Tibial nerve (tissue), 4 donors: ENCODE measurements around the gene SLC2A4RG. TPM values are rescaled to one million over a fixed set of nuclear protein-coding genes. Genes with fewer than 3 reads are reported as not detected.

Experiments
- DNase-seq, 2 donors: peaks; one replicate each; pipeline ENCODE4 v3.0.0-alpha.2; 2019; ENCODE audit warnings: low spot score in 2 of 2
- H3K27ac ChIP-seq, 4 donors: fragments of 200-600 bp; sonication (generic) in 3 of 4; one replicate each; pipeline ENCODE4 v1.5.1; 2017 to 2019; ENCODE audit warnings: mild to moderate bottlenecking in 1 of 4
- H3K27me3 ChIP-seq, 2 donors: fragments of 200-600 bp; sonication (generic) in 1 of 2; one replicate each; pipeline versions ENCODE4 v1.5.1 to v1.6.0; 2017 to 2019
- H3K36me3 ChIP-seq, 3 donors: fragments of 200-600 bp; sonication (generic); one replicate each; pipeline ENCODE4 v1.5.1; 2018 to 2019
- H3K4me1 ChIP-seq, 4 donors: fragments of 200-600 bp; sonication (generic) in 3 of 4; one replicate each; pipeline ENCODE4 v1.5.1; 2017 to 2019
- H3K4me3 ChIP-seq, 4 donors: fragments of 200-600 bp; sonication (generic) in 3 of 4; one replicate each; pipeline ENCODE4 v1.5.1; 2017 to 2019; ENCODE audit warnings: mild to moderate bottlenecking in 1 of 4, moderate library complexity in 1 of 4
- H3K9me3 ChIP-seq, 4 donors: fragments of 200-600 bp; sonication (generic) in 3 of 4; one replicate each; pipeline ENCODE4 v1.5.1; 2017 to 2019
- CTCF ChIP-seq, 5 experiments: fragments of 200-600 bp in 3 of 5; fragments of 450-650 bp in 2 of 5; sonication (generic) in 3 of 5; IDR thresholded peaks; one replicate each; pipeline ENCODE4 v1.5.1; 2016 to 2019; ENCODE audit warnings: antibody characterized with exemption in 5 of 5, mild to moderate bottlenecking in 3 of 5, moderate library complexity in 2 of 5
- EP300 ChIP-seq, 2 donors: sonication (generic); formaldehyde crosslinking; IDR thresholded peaks; one replicate each; pipeline ENCODE4 v1.6.1; 2017; ENCODE audit warnings: antibody characterized with exemption in 2 of 2, mild to moderate bottlenecking in 1 of 2
- POLR2A ChIP-seq, 2 donors: fragments of 450-650 bp; IDR thresholded peaks; one replicate each; pipeline ENCODE4 v1.6.1; 2017; ENCODE audit warnings: antibody characterized with exemption in 2 of 2, mild to moderate bottlenecking in 2 of 2, moderate library complexity in 2 of 2
- WGBS, 2 donors: methylation state at CpG; one replicate each; pipeline ENCODE4 v1.1.5; 2018; 5-methylcytosine and 5-hydroxymethylcytosine counted together
- total RNA-seq, 4 donors: library from RNA; depleted of rRNA; stranded (reverse); fragments of >200 nt; gene quantifications; one replicate each; pipeline ENCODE4 v1.1.0, GENCODE V29; 2016

SLC2A4RG gene
- total RNA-seq, 4 donors from 2014 or later: 71.5 to 126 (median 72.5) TPM

- Histone ChIP-seq H3K9me3 (no peaks in the 10 kb centered on the region), H3K4me1 (peaks cover 0 to 26% (median 1%) of the 10 kb centered on the region in 4 donors), H3K27me3 (no peaks in the 10 kb centered on the region), H3K27ac (no peak overlapping the region), H3K36me3 (peaks cover 0 to 54% (median 4%) of the 10 kb centered on the region in 3 donors), H3K4me3 (no peak overlapping the region)
- no peak for DNase-seq
- 92 to 94% methylated on average over 24 to 46 of the region's 47 CpGs for WGBS, 2 donors
- TF ChIP-seq CTCF (IDR thresholded peaks at IDR 0.05) (no peak), EP300 (IDR thresholded peaks at IDR 0.05) (no peak), POLR2A (IDR thresholded peaks at IDR 0.05) (no peak)
Observed at GRCh38 chr20:63746751-63747315, 7.3 kb downstream of the SLC2A4RG start.

GRCh38 chr20:63747622-63748069 lies 8.1 kb downstream of the SLC2A4RG start:
- TF ChIP-seq EP300 (IDR thresholded peaks at IDR 0.05): no peak
- TF ChIP-seq POLR2A (IDR thresholded peaks at IDR 0.05): no peak
- no peak for TF ChIP-seq CTCF (IDR thresholded peaks at IDR 0.05)
- H3K27ac ChIP-seq: no peak overlapping the region
- DNase-seq: no peak
- no peaks in the 10 kb centered on the region for H3K27me3 ChIP-seq
- peaks cover 0 to 52% (median under 1%) of the 10 kb centered on the region in 3 donors for H3K36me3 ChIP-seq
- H3K4me3 ChIP-seq: no peak overlapping the region
- no peaks in the 10 kb centered on the region for H3K9me3 ChIP-seq
- peaks cover 0 to 18% (median 0%) of the 10 kb centered on the region in 4 donors for H3K4me1 ChIP-seq
- 71 to 77% methylated on average over 10 to 12 of the region's 13 CpGs for WGBS, 2 donors

DNA sequence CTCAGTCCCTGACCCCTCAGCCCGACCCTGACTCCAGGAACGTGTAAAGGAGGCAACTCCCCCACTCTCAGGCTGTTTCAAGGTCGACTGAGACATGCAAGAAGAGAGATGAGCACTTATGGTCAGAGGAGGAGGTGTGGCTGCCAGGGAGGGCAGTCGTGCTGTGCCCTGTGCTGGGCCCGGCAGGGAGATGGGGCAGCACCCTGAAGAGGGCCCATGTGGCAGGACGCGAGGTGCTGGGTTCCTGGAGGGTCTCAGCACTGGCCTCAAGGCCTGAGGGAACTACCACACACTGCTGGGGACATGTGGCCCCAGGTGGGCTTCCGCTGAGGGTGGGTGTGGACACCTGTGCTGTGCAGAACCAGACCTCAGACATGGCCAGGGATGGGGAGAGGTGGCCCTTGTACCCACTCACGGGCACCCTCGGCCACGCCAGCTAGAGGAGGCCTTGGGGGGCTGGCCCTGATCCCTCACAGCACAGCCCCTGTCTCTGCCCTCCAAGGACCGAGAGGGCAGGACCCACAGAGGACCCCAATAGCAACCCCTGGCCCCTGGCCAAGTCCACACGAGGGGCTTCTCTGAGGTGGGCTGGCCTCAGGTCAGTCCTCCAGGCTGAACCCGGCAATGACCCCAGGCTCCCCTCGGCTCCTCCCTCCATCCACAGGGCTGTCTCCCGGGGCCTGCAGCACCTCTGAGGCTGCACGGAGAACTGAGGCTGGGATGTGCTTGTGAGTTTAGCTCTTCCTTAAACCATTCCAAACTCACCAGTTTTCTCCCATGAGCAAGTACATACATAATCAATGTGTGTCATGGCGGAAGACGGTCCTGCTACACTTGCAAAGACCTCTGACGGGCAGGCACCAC lies 8.7 kb downstream of the SLC2A4RG start:
- no peak overlapping the region for H3K4me3 ChIP-seq
- no peaks in the 10 kb centered on the region for H3K9me3 ChIP-seq
- DNase-seq: no peak
- H3K36me3 ChIP-seq: peaks cover 0 to 49% (median 0%) of the 10 kb centered on the region in 3 donors
- no peak overlapping the region for H3K27ac ChIP-seq
- 66 to 75% methylated on average over 14 to 16 of the region's 20 CpGs for WGBS, 2 donors
- no peaks in the 10 kb centered on the region for H3K27me3 ChIP-seq
- H3K4me1 ChIP-seq: peaks cover 0 to 14% (median 0%) of the 10 kb centered on the region in 4 donors
- TF ChIP-seq EP300 (IDR thresholded peaks at IDR 0.05) (no peak), CTCF (IDR thresholded peaks at IDR 0.05) (no peak), POLR2A (IDR thresholded peaks at IDR 0.05) (no peak)

DNA sequence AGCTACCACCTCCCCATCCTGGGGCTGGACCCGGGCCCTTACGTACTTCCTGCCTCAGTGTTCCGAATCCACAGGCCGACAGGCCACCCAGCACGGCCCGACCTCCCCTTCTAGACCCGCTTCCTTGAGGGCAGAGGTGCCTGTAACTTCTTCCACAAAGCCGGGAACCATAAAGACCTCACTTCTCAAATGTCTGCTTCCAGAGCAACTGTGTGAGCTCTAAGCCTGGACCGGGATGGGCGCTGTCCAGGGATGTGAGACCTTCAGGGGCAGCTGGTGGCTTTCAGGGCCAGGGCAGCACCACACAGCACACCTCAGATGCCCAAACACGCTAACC lies 9.3 kb downstream of the SLC2A4RG start:
- 88 to 90% methylated on average over 11 of the region's 11 CpGs for WGBS, 2 donors
- H3K4me3 ChIP-seq: no peak overlapping the region
- DNase-seq: no peak
- no peak overlapping the region for H3K27ac ChIP-seq
- peaks cover 0 to 44% (median 0%) of the 10 kb centered on the region in 3 donors for H3K36me3 ChIP-seq
- TF ChIP-seq POLR2A (IDR thresholded peaks at IDR 0.05) (no peak), EP300 (IDR thresholded peaks at IDR 0.05) (no peak)
- no peaks in the 10 kb centered on the region for H3K27me3 ChIP-seq
- H3K4me1 ChIP-seq: peaks cover 0 to 14% (median 0%) of the 10 kb centered on the region in 4 donors
- no peaks in the 10 kb centered on the region for H3K9me3 ChIP-seq

GRCh38 chr20:63749597-63750508 lies 10.3 kb downstream of the SLC2A4RG start:
- DNase-seq: no peak
- Histone ChIP-seq H3K9me3 (no peaks in the 10 kb centered on the region), H3K36me3 (peaks cover 0 to 43% (median 0%) of the 10 kb centered on the region in 3 donors), H3K4me1 (peaks cover 0 to 9% (median 0%) of the 10 kb centered on the region in 4 donors), H3K4me3 (no peak overlapping the region), H3K27me3 (no peaks in the 10 kb centered on the region), H3K27ac (no peak overlapping the region)
- 89 to 94% methylated on average over 16 of the region's 16 CpGs for WGBS, 2 donors
- TF ChIP-seq POLR2A (IDR thresholded peaks at IDR 0.05): no peak
- no peak for TF ChIP-seq CTCF (IDR thresholded peaks at IDR 0.05)
- no peak for TF ChIP-seq EP300 (IDR thresholded peaks at IDR 0.05)
